BE2C (cell line): ENCODE results near the gene OR2A42.
"Not testable (repeated sequence)": the region's sequence is repeated elsewhere in the genome, so short reads cannot be mapped to it uniquely, and the experiment has no call there.

Experiments
- DNase-seq: peaks from one replicate; pipeline ENCODE4 v3.0.0-alpha.2; 2020
- H3K27me3 ChIP-seq: fragments of 250-450 bp; sonication (Bioruptor Pico); 2 replicates; pipeline ENCODE4 v1.5.1; 2020; ENCODE audit warnings: mild to moderate bottlenecking
- H3K36me3 ChIP-seq: fragments of 250-450 bp; sonication (Bioruptor Pico); 2 replicates; pipeline ENCODE4 v1.5.1; 2020; ENCODE audit warnings: mild to moderate bottlenecking
- H3K4me1 ChIP-seq: fragments of 250-450 bp; sonication (Bioruptor Pico); 2 replicates; pipeline ENCODE4 v1.5.1; 2020
- H3K4me3 ChIP-seq: 2 replicates; pipeline ENCODE4 v1.5.1; 2011; ENCODE audit warnings: low read depth, low read length
- H3K9me3 ChIP-seq: fragments of 250-450 bp; sonication (Bioruptor Pico); 2 replicates; pipeline ENCODE4 v1.5.1; 2020
- TF ChIP-seq, protein P1 (sequence below): IDR thresholded peaks from 2 replicates; pipeline ENCODE4 v1.5.1; 2012; ENCODE audit warnings: mild to moderate bottlenecking, low read depth, low read length

OR2A42 gene

DNA sequence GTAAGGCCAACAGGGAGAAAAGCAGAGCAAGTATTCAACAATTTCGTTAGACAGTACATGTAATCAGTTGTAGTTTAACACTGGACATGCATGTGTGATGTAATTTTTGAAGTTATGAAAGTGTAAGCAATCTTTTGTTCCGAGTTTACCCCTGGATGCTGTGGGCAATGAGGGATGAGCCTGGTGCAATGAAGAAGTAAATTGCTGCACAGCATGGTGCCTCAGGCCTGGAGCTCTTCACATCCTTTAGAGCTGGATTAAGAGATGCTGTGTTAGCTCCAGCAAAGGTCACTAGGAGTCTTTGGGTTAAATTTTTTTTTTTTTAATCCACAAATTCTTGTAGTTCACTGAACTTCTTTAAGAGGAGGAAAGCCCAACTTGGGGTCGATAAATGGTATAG lies 36.3 kb downstream of the OR2A42 start:
- DNase-seq, H3K36me3 ChIP-seq, H3K27me3 ChIP-seq, H3K4me1 ChIP-seq, H3K4me3 ChIP-seq, H3K9me3 ChIP-seq: not testable (repeated sequence)

DNA sequence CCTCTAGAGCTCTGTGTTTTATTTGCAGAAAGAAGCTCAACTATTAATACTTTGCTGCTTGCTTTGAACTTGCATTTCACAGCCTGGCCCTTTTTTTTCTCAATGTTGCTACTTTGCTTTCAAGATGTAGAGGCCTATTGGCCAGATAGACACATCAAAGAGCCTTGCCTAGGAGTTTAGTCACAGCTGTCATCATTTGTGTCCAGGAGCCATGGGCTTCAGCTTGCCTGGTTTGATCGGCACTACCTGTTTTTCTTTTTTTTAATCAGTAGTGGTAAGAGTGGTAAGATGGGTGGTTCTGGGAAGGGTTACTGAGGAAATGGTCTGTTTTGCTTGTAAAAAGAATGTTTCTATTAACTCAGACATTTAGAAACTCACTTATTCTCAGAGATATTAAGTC lies 37.4 kb downstream of the OR2A42 start:
- H3K4me1 ChIP-seq, DNase-seq, H3K4me3 ChIP-seq, H3K27me3 ChIP-seq, H3K9me3 ChIP-seq, H3K36me3 ChIP-seq: not testable (repeated sequence)

GRCh38 chr7:144198934-144199333 lies 40.5 kb downstream of the OR2A42 start:
- not testable (repeated sequence) for H3K4me1 ChIP-seq, H3K4me3 ChIP-seq, H3K9me3 ChIP-seq, H3K36me3 ChIP-seq, DNase-seq, H3K27me3 ChIP-seq

DNA sequence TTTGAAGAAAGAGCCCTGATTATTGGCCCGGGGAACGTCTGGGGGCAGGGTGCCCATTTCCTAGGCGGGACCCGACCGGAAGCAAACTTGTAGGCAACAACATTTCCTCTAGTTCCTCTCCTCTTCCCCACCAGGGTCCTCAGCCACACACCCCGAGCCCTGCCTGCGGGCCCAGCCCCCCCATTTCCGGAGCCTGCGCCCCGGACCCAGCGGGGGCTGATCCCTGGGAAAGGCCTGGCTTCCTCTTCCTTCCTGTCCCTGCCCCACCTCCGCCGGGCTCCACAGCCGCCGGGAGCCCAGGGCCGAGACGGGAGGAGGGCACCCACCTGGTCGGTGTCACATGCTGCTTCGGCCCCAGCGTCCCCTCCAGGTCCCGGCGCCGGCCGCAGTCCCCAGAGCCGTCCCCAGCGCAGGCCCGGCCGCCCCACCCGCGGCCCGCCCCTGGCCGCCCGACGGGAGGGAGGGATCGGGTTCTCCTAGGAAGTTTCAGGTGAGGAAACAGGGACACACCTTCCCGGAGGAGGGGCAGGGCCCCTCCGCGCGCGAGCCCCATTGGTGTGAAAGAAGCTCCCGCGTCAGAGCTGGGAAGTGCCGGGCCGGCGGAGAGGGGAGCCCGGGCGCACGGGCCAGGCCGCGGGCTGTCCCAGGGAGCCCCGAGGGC lies 44.1 kb downstream of the OR2A42 start, which contains the start of gene ARHGEF35:
Gene ARHGEF35 (minus strand): TSS at position 622 of the 661 bp plus-strand sequence. CDS start 7,450 bp downstream, outside the sequence.
- DNase-seq, H3K9me3 ChIP-seq, H3K27me3 ChIP-seq, H3K4me1 ChIP-seq, H3K4me3 ChIP-seq, H3K36me3 ChIP-seq: not testable (repeated sequence)

- not testable (repeated sequence) for H3K36me3 ChIP-seq, H3K27me3 ChIP-seq, H3K9me3 ChIP-seq, DNase-seq, H3K4me1 ChIP-seq, H3K4me3 ChIP-seq
These were observed 45.0 kb downstream of the OR2A42 start for GRCh38 chr7:144194453-144194852.

- not testable (repeated sequence) for H3K9me3 ChIP-seq, DNase-seq, H3K27me3 ChIP-seq, H3K36me3 ChIP-seq, H3K4me3 ChIP-seq, H3K4me1 ChIP-seq
These were observed 45.6 kb downstream of the OR2A42 start for GRCh38 chr7:144193782-144194181.

DNA sequence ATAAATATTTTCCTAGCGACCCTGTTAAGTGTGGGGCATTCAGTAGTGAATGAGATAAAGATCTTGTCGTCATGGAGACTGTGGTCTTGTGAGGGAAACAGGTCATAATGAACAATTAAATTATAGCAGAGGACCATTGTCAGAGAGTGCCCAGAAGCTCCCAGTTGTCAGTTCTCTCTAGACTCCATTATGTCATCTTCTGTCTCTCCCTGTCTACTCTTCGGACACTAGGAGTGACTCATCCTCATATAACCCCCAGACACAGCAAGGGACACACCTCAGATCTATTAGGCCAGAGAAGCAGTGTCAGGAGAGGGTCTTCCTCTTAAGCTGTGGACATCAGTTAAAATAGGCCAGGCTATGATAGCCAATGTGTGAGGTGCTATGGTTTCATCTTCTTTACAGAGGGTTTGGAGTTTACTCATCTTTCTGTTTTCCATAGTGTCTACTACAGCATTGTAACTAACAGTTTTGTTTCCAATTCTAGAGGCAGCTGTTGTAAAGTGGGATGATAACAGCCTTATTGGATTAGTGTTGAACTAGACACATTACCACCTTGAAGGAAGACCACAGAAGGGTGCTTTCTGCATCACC lies 50.7 kb downstream of the OR2A42 start:
- not testable (repeated sequence) for DNase-seq, H3K9me3 ChIP-seq, H3K27me3 ChIP-seq, H3K4me3 ChIP-seq, H3K36me3 ChIP-seq, H3K4me1 ChIP-seq

GRCh38 chr7:144187848-144188247 lies 51.6 kb downstream of the OR2A42 start:
- DNase-seq, H3K4me1 ChIP-seq, H3K27me3 ChIP-seq, H3K9me3 ChIP-seq, H3K4me3 ChIP-seq, H3K36me3 ChIP-seq: not testable (repeated sequence)

DNA sequence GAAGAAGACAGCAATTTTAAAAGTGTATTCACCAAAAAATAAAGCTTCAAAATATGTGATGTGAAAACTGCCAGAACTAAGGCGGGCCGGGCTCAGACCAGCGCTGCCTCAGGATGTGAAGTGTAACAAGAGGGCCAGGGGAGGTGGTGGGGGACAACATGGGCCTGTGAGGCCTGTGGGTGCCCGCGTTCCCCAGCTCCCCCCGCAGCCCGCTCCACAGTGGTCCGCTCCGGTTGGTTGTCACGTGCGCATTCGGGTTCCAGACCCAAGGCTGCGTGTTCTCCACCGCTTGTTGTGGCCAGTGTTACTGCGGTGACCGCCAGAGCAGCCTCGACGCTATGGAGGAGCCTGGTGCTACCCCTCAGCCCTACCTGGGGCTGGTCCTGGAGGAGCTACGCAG lies 56.2 kb downstream of the OR2A42 start, which contains the start of gene CTAGE4:
Gene CTAGE4 (plus strand): TSS at position 301 of the 400 bp plus-strand sequence. CDS start 38 bp downstream, at position 339.
- not testable (repeated sequence) for H3K4me3 ChIP-seq, H3K4me1 ChIP-seq, H3K27me3 ChIP-seq, H3K9me3 ChIP-seq, DNase-seq, H3K36me3 ChIP-seq

DNA sequence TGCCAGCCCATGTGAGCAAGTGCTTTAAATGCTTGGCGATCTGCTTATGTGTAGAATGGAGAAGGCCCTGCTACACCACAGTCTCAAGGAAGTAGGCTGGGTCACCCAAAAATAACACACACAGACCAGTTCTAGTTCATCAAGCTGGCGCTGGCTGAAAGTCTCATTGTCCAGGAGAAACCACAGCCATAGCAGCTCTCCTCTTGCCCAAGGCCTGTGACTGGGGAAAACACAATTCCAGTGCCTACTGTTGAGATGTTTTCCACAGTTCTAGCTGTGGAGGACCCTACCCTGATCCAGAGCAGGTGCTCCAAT lies 60.3 kb downstream of the OR2A42 start:
- not testable (repeated sequence) for H3K9me3 ChIP-seq, H3K4me3 ChIP-seq, H3K4me1 ChIP-seq, H3K27me3 ChIP-seq, DNase-seq, H3K36me3 ChIP-seq

- H3K27me3 ChIP-seq, H3K4me3 ChIP-seq, H3K4me1 ChIP-seq, H3K9me3 ChIP-seq, H3K36me3 ChIP-seq: not testable (repeated sequence)
- TF ChIP-seq, protein P1, sequence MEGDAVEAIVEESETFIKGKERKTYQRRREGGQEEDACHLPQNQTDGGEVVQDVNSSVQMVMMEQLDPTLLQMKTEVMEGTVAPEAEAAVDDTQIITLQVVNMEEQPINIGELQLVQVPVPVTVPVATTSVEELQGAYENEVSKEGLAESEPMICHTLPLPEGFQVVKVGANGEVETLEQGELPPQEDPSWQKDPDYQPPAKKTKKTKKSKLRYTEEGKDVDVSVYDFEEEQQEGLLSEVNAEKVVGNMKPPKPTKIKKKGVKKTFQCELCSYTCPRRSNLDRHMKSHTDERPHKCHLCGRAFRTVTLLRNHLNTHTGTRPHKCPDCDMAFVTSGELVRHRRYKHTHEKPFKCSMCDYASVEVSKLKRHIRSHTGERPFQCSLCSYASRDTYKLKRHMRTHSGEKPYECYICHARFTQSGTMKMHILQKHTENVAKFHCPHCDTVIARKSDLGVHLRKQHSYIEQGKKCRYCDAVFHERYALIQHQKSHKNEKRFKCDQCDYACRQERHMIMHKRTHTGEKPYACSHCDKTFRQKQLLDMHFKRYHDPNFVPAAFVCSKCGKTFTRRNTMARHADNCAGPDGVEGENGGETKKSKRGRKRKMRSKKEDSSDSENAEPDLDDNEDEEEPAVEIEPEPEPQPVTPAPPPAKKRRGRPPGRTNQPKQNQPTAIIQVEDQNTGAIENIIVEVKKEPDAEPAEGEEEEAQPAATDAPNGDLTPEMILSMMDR, result peak; percentile 39
- DNase-seq, result peak; percentile 10
These were observed 60.8 kb downstream of the OR2A42 start for GRCh38 chr7:144178380-144179164.
